NCI-H2081 (cell line): Measurements from ENCODE around the gene PPP6R2.
A peak's percentile ranks its signal among the peaks of the same experiment; 100 is the strongest.
"Not testable (repeated sequence)": the region's sequence is repeated elsewhere in the genome, so short reads cannot be mapped to it uniquely, and the experiment has no call there.

ENCODE experiments used
- DNase-seq, 2 experiments: peaks; one replicate each; lab custom pipeline; 2025; lab: John Stamatoyannopoulos, UW

PPP6R2 gene

DNA sequence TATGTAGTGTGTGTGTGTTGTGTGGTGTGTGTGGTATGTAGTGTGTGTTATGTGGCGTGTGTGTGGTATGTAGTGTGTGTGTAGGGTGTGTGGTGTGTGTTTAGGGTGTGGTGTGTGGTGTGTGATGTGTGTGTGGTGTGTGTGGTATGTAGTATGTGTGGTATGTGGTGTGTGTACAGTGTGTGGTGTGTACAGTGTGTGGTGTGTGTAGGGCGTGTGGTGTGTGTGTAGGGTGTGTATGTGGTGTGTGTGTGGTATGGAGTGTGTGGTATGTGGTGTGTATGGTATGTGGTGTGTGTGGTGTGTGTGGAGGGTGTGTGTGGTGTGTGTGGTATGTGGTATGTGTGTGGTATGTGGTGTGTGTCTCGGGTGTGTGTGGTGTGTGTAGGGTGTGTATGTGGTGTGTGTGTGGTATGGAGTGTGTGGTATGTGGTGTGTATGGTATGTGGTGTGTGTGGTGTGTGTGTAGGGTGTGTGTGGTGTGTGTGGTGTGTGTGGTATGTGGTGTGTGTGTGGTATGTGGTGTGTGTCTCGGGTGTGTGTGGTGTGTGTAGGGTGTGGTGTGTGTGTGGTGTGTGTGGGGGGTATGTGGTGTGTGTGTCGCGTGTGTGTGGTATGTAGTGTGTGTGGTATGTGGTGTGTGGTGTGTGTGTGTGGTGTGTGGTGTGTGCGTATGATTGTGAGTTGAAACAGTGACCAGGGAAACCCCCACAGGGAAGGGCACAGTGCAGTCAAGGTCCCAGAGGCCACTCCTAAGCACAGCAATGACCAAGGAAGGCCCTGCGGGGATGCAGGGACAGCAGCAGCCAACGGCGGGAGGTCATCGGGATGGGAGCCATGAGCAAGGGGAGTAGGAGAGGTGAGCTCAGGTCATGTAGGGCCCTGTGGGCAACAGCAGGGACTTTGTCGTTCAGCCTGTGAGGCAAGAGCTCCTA, 2.9 kb upstream of the PPP6R2 start:
- DNase-seq = no peak

DNA sequence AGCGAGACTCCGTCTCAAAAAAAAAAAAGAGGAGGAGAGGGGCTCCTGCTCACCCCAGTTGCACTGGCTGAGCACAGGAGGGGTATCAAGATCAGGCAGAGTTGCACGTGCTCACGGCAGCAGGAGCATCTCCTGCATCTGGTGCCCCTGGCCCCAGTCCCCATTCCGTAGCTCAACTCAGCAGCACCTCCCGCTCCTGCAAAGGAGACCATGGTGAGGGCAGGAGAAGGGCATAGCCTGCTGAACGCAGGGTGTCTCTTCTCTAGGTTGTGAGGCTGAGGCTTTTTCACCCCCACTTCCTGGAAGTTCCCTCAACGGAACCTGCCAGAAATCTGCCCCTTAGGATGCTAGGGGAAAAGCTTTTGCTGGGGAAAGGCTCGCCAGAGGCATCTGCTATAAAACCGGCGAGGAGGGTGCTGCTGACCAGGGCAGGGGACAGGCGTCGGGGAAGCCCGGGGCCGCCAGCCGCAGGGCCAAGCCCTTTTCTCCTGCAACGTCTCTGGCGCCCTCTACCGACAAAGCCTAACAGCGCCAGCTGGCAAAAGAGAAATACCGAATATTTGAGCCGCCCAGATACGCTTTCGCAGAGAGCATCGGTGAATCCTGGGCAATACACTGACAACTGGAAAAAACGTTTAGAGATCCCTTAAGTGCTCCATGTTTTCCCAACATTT, 1.0 kb upstream of the PPP6R2 start:
- DNase-seq = peak; percentile 70 to 73

DNA sequence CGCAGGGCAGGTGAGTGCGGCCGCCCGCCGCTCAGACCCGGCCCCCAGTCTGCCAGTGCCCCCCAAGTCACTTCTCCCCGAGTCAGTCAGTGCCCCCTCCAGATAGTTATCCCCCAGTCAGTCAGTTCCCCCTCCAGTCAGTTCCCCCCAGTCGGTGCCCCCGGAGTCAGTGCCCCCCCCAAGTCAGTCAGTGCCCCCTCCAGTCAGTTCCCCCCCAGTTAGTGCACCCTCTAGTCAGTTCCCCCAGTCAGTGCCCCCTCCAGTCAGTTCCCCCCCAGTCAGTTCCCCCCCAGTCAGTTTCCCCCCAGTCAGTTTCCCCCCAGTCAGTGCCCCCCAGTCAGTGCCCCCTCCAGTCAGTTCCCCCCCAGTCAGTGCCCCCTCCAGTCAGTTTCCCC, 411 bp downstream of the PPP6R2 start:
- DNase-seq = no peak

DNA sequence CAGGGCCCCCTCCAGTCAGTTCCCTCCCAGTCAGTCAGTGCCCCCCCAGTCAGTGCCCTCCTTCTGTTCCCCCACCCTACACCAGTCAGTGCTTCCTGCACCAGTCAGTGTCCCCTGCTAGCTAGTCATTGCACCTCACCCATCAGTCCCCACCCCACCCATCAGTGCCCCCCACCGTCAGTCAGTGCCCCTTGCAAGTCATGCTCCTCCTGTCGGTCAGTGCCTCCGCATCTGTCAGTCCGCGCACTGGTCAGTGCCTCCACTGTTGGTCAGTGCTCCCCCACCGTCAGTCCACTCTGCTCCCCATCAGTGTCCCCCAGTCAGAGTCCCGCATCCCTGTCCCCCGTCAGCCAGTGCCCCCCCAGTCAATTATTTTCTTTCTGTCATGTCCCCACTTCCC, 3.3 kb downstream of the PPP6R2 start:
- no peak for DNase-seq

DNA sequence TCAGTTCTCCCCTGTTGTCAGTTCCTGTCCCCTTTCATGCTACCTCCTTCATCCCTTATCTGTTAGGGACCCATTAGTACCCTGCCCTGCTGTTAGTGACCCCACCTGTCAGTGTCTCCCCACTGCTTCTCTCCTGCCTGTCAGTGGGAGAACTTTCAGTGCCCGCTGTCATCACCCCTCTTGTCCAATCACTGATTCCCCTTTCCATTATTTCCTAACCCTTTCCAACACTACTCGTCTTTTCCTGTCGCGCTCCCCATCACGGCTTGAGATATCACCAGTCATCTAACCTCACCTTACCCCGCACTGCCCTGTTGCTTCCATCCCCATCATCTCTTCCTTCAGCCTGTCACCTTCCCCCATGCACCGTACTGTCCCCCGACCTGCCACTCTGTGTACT, 4.0 kb downstream of the PPP6R2 start:
- DNase-seq = no peak

DNA sequence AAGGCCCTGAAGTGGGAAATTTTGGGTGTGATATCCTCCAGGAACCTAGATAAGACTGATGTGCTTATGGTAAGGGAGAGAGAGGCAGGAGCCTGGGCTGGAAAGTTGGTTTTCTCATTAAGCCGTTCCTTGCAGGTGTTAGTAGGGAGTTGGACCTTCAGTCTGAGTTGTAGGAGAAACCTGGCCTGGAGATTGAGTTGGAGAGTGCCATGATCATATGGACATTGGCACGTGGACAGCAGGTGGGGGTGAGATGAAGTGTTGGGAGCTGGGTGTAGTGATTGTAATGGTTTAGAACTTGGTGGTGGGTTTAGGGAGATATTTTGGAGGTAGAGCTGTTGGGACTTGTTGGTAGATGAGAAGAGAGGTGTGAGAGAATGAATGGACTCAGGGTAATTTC, 4.9 kb downstream of the PPP6R2 start:
- no peak for DNase-seq

DNA sequence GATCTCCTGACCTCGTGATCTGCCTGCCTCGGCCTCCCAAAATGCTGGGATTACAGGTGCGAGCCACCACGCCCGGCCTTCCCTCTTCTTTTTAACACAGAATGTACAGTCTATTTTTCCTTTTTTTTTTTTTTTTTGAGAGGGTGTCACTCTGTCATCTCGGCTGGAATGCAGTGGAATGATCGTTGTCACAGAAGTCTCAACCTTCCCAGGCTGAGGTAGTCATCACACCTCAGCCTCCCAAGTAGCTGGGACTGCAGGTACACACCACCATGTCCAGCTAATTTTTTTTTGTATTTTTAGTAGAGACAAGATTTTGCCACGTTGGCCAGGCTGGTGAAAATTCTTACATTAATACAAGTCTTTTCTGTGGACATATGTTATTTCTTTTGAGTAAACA, 13.1 kb downstream of the PPP6R2 start:
- DNase-seq = no peak

DNA sequence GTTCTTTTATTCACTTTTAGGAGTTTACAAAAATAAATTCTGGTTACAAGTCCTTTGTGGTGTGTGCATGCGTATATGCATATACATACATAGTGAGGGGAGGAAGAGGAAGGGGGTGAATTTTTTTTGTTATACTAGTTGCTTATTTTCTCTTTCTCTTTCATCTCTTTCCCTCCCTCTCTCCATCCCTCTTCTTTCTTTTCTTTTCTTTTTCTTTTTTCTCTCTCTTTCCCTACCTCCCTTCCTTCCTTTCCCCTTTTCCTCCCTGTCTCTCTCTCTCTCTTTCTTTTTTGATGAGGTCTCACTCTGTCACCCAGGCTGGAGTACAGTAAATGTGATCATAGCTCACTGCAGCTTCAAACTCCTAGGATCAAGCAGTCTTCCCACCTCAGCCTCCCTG, 14.1 kb downstream of the PPP6R2 start:
- no peak for DNase-seq

DNA sequence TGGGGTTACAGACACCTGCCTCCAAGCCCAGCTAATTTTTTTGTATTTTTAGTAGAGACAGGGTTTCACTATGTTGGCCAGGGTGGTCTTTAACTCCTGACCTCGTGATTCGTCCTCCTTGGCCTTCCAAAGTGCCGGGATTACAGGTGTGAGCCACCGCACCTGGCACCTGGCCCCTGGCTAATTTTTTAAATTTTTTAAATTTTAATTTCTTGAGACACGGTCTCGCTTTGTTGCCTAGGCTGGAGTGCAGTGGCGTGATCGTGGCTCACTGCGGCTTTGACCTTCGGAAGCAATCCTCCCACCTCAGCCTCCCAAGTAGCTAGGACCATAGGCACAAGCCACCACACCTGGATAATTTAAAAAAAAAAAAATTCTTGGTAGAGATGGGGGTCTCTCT, 14.6 kb downstream of the PPP6R2 start:
- DNase-seq = no peak

DNA sequence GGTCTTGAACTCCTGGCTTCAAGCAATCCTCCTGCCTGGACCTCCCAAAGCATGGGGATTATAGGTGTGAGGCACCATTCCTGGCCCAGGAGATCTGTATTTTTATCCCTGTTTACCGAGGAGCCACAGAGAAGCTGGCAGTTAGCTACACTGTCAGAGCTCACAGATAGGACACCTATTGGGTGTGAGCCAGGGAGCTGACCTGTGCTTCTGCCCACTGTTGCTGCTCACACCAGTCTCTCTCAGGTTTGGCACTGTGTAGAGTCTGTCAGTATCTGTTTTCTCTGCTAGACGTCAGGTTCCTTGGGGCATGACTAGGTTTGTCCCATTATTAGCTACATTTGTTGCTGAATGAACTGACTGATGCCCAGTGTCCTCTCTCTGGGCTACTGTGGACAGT, 17.5 kb downstream of the PPP6R2 start:
- no peak for DNase-seq

DNA sequence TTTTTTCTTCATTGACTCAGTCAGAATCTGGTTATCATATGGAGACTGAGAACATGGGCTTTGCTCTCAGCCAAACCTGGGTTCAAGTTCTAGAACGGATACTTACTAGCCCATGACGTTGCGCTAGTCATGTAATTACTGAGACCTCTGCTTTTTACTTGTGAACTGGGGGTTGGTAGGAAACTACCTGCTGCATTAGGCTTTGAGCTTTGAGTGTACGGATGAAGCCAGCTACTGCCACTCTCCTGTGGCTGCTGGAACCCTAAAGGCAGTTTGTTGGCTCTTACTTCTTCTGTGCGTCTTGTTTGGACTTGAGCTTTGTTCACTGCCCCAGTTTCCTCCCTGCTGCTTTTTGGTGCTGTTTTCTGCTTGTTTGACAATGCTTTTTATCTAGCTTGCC, 18.1 kb downstream of the PPP6R2 start:
- no peak for DNase-seq

DNA sequence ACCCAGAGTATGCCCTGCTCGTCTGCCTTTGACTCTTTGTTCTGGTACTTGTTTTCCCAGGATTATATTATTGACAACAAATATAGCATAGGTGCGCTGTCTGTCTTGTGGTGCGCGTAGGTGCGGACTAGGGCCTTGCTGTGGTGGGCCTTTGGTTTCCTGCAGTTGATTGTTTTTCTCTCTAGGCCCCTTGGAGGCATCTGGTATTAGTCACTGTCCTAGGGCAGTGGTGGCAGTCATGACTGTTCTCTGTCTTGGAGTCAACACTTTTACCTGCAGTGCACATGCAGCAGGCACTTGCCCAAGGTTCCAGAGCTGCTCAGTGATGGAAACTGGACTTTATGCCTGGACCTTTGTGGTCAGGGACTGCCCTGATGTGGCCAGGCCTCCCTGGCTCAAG, 18.6 kb downstream of the PPP6R2 start:
- DNase-seq = no peak

DNA sequence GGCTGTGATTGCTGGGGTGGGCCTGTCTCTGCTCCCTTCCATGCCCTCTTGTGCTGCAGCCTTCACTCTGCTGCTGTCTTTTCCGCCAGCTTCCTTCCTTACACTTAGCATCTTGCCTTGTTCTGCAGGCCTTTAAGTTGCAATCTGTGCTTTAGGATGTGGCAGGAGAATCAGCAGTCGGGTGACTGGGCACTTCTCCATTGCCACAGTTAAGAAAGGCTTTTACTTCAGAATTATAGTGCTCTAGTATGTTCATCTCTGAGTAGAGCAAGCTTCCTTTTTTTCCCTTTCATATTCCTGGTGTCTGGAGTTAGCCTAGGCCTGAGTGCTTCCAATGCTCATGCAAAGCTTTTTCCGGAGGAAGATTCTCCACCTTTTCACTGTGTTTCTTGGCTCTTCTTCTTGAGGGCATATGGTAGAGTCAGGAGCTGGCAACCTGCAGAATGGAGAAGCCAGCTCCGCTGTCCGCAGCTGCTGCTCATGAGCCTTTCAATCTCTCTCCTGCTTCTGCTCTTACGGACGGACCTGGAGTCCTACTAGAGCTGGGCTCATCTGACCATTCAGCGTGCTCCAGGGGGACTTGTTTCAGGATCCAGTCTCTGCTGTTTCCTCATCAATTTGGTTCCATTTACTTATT, 20.2 kb downstream of the PPP6R2 start:
- DNase-seq = no peak

DNA sequence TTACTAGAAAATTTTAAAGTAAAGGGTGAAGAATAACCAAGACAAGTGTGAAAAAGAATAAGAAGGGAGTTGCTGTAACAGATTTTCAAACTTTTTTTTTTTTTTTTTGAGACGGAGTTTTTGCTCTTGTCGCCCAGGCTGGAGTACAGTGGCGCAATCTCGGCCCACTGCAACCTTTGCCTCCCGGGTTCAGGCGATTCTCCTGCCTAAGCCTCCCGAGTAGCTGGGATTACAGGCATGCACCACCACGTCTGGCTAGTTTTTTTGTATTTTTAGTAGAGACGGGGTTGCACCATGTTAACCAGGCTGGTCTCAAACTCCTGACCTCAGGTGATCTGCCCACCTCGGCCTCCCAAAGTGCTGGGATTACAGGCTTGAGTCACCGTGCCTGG, 20.7 kb downstream of the PPP6R2 start:
- DNase-seq = not testable (repeated sequence)

DNA sequence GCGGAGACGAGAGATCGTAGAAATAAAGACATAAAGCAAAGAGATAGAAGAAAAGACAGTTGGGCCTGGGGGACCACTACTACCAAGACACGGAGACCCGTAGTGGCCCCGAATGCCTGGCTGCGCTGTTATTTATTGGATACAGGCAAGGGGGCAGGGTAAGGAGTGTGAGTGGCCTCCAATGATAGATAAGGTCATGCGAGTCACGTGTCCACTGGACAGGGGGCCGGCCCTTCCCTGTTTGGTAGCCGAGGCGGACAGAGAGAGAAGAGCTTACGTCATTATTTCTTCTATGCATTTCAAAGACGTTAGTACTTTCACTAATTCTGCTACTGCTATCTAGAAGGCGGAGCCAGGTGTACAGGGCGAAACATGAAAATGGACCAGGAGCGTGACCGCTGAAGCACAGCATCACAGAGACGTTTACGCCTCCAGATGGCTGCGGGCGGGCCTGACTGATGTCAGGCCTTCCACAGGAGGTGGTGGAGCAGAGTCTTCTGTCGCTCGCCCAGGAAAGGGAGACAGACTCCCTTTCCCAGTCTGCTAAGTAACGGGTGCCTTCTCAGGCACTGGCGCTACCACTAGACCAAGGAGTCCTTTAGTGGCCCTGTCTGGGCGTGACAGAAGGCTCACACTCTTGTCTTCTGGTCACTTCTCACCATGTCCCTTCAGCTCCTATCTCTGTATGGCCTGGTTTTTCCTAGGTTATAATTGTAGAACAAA, 24.8 kb downstream of the PPP6R2 start:
- DNase-seq = no peak

DNA sequence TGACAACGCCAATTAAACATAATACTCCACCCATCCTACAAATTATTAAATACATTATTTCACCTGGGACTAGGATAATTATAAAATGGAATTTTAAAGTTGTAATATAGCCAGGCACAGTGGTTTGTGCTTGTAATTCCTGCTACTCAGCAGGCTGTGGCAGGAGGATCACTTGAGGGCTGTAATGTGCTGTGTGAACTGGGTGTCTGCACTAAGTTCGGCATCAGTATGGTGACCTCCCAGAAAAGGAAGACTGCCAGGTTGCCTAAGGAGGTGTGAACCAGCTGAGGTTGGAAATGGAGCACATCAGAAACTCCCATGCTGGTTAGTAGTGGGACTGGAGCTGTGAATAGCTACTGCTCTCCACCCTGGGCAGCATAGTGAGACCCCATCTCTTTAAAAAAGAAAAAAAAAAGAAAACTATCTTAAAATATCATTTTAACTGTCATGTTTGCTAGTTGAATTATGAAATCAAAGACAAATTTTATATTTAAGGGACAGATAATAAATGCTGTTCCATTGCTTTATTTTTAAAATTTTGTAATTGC, 28.0 kb downstream of the PPP6R2 start:
- no peak for DNase-seq

DNA sequence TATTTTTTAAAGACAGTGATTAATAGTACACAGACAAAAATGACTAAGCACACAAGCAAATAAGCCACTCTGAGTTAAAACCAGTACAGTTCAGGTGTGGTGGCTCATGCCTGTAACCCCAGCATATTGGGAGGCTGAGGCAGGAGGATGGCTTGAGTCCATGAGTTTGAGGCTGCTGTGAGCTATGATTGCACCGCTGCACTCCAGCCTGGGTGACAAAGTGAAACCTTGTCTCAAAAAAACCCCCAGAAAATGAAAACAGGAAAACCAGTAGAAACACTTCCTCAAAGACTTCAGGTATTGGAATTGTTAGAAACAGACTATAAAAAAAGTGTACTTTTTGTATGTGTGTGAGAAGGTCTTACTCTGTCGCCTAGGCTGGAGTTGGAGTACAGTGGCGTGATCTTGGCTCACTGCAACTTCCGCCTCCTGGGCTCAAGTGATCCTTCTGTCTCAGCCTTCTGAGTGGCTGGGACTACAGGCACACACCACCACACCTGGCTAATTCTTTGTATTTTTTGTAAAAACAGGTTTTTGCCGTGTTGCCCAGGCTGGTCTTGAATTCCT, 33.0 kb downstream of the PPP6R2 start:
- DNase-seq = no peak

DNA sequence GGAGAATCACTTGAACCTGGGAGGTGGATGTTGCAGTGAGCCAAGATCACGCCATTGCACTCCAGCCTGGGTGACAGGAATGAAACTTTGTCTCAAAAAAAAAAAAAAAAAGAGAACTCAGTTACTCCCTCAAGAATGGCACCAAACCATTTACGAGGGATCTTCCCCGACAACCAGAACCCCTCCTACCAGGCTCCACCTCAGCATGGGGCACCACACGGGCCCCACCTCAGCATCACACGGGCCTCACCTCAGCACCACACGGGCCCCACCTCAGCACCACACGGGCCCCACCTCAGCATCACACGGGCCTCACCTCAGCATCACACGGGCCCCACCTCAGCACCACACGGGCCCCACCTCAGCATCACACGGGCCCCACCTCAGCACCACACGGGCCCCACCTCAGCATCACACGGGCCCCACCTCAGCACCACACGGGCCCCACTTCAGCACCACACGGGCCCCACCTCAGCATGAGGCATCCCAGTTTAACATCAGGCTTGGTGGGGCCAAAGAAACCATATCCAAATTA, 38.0 kb downstream of the PPP6R2 start:
- DNase-seq = not testable (repeated sequence)

DNA sequence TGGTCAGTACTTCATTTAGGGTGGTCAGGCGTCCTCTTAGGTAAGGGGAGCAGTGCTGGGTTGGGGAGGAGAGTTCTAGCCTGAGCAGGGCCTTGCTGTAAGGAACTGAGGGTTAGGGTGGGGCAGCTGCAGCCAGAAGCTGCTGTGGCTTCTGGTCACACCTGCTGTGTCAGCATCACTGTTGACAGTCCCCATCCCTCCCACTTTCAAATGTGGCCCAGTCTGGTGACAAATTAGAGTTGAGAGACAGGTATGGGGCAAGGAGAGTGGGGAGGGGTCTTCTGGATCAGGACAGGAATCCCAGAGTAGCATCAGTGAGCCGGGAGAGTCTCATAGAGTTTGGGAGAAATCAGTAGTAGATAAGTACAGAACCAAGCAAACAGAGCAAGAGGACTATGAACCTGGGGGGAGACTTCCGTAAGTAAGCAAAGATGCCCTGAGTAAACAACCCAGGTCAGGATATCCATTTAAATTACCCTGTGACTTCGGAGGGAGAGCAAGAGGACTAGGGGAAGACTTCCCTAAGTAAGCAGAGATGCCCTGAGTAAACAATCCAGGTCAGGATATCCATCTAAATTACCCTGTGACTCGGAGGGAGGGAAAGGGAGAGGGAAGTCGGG, 53.7 kb downstream of the PPP6R2 start:
- DNase-seq = no peak

DNA sequence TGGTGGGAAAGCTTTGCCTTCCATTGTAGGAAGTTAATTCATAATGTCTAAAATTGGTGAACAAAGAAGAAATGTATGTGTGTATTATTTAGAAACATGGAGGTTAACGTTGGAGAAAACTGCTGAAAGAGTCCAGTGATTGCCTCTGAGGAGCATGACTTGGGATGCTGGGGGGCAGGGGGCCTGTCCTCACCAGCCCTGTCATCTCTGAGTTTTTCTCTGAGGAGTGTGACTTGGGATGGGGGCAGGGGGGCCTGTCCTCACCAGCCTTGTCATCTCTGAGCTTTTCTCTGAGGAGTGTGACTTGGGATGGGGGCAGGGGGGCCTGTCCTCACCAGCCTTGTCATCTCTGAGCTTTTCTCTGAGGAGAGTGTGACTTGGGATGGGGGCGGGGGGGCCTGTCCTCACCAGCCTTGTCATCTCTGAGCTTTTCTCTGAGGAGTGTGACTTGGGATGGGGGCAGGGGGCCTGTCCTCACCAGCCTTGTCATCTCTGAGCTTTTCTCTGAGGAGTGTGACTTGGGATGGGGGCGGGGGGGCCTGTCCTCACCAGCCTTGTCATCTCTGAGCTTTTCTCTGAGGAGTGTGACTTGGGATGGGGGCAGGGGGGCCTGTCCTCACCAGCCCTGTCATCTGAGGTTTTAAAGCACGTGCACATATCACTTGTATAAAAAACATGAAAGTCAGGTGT, 54.4 kb downstream of the PPP6R2 start:
- not testable (repeated sequence) for DNase-seq
